HCT116 (cell line): ENCODE data around the gene GABRQ. TPM values are rescaled to one million over a fixed set of nuclear protein-coding genes. Genes with fewer than 3 reads are reported as not detected.

Experiments
- ATAC-seq: fragments of 200-7000 bp; cut with Tn5 transposase; 2 replicates; pipeline ENCODE4 v1.9.1; 2020; ENCODE audit warnings: mild to moderate bottlenecking, moderate library complexity
- BruUV-seq: library from RNA; stranded (reverse); fragments of 400-500 nt; replicated peaks from 2 replicates; lab custom pipeline; 2021; lab: Mats Ljungman, UMichigan
- CTCF ChIA-PET: fragments of 300-600 bp; sonication (Branson Sonifier 250); formaldehyde crosslinking; loops from one replicate; lab custom pipeline; 2021; ENCODE audit warnings: antibody characterized with exemption; lab: Charles Lee
- POLR2A ChIA-PET: fragments of 300-600, 350-600 bp; sonication (Branson Sonifier 250); formaldehyde crosslinking; loops from one replicate; lab custom pipeline; 2021; ENCODE audit warnings: antibody characterized with exemption; lab: Charles Lee
- RAD21 ChIA-PET, 2 experiments: fragments of 300-600 bp; sonication (Branson Sonifier 250); formaldehyde crosslinking; loops; one replicate each; lab custom pipeline; 2023; ENCODE audit warnings: low total read pairs in 2 of 2; ENCODE audit not compliant: uncharacterized antibody in 2 of 2, unreplicated experiment in 2 of 2, low non-redundant PET in 1 of 2; lab: Charles Lee
- DNase-seq: peaks from one replicate; pipeline ENCODE4 v3.0.0-alpha.2; 2010; ENCODE audit warnings: low read depth, low spot score
- H2AFZ ChIP-seq: fragments of 200-600 bp; shearing (Covaris generic), sonication (generic); 2 replicates; pipeline ENCODE4 v1.6.1; 2017; ENCODE audit warnings: low read depth, mixed run types, mixed read lengths, antibody characterized with exemption, low read length; ENCODE audit not compliant: poor library complexity, severe bottlenecking
- H3K27ac ChIP-seq: 2 replicates; pipeline ENCODE4 v1.5.1; 2012; ENCODE audit warnings: low read depth, low read length
- H3K27me3 ChIP-seq: fragments of 200-600 bp; sonication (generic); 2 replicates; pipeline ENCODE4 v1.6.1; 2016; ENCODE audit warnings: mixed run types, low read length, mixed read lengths; ENCODE audit not compliant: insufficient read depth
- H3K36me3 ChIP-seq, 2 experiments: fragments of 200-500 bp in 1 of 2; fragments of 200-600 bp in 1 of 2; sonication (Bioruptor generic) in 1 of 2; sonication (generic) in 1 of 2; 2 replicates each; pipeline versions ENCODE4 v1.5.1 to v1.6.1; 2014 to 2016; ENCODE audit warnings: low read length in 2 of 2, inconsistent platforms in 1 of 2, mixed read lengths in 1 of 2, mixed run types in 1 of 2; ENCODE audit not compliant: insufficient read depth in 2 of 2, control insufficient read depth in 1 of 2
- H3K4me1 ChIP-seq, 2 experiments: fragments of 200-600 bp in 1 of 2; sonication (generic) in 1 of 2; 2 replicates each; pipeline versions ENCODE4 v1.5.1 to v1.6.1; 2012 to 2017; ENCODE audit warnings: low read length in 2 of 2, inconsistent platforms in 1 of 2, mild to moderate bottlenecking in 1 of 2, mixed read lengths in 1 of 2, mixed run types in 1 of 2, moderate library complexity in 1 of 2; ENCODE audit not compliant: insufficient read depth in 2 of 2, control insufficient read depth in 1 of 2
- H3K4me2 ChIP-seq: fragments of 200-600 bp; sonication (generic); 2 replicates; pipeline ENCODE4 v1.6.1; 2017; ENCODE audit warnings: mixed run types, low read length, mixed read lengths
- H3K4me3 ChIP-seq, 2 experiments: fragments of 200-600 bp in 1 of 2; sonication (generic) in 1 of 2; replicated peaks in 1 of 2; 2 replicates each; pipeline ENCODE4 v1.5.1; 2011 to 2016; ENCODE audit warnings: low read length in 2 of 2, control low read depth in 1 of 2, low read depth in 1 of 2, mild to moderate bottlenecking in 1 of 2, mixed read lengths in 1 of 2, mixed run types in 1 of 2
- H3K79me2 ChIP-seq: fragments of 200-600 bp; sonication (generic); 2 replicates; pipeline ENCODE4 v1.6.1; 2017; ENCODE audit warnings: mild to moderate bottlenecking, mixed run types, low read length, moderate library complexity, mixed read lengths; ENCODE audit not compliant: insufficient read depth
- H3K9ac ChIP-seq: fragments of 200-600 bp; sonication (generic); 2 replicates; pipeline ENCODE4 v1.6.1; 2016; ENCODE audit warnings: low read length, mixed read lengths
- H3K9me2 ChIP-seq: fragments of 200-600 bp; sonication (generic), shearing (Covaris generic); 2 replicates; pipeline ENCODE4 v1.6.1; 2017; ENCODE audit warnings: mixed run types, mild to moderate bottlenecking, moderate library complexity; ENCODE audit not compliant: insufficient read depth
- H3K9me3 ChIP-seq, 2 experiments: fragments of 200-500 bp in 1 of 2; fragments of 200-600 bp in 1 of 2; sonication (Bioruptor generic) in 1 of 2; sonication (generic) in 1 of 2; 2 replicates each; pipeline ENCODE4 v1.6.1; 2014 to 2017; ENCODE audit warnings: low read length in 2 of 2, mixed read lengths in 2 of 2, inconsistent platforms in 1 of 2, low read depth in 1 of 2, mild to moderate bottlenecking in 1 of 2, mixed run types in 1 of 2, moderate library complexity in 1 of 2; ENCODE audit not compliant: control insufficient read depth in 1 of 2, insufficient read depth in 1 of 2
- H4K20me1 ChIP-seq: fragments of 200-600 bp; sonication (generic), shearing (Covaris generic); 2 replicates; pipeline ENCODE4 v1.6.1; 2017; ENCODE audit warnings: mixed run types, mild to moderate bottlenecking, moderate library complexity; ENCODE audit not compliant: insufficient read depth
- CBX3 ChIP-seq: IDR thresholded peaks from 2 replicates; pipeline ENCODE4 v1.6.1; 2012; ENCODE audit warnings: low read depth
- CEBPB ChIP-seq: IDR thresholded peaks from 2 replicates; pipeline ENCODE4 v1.6.1; 2012; ENCODE audit warnings: low read depth
- EGR1 ChIP-seq: IDR thresholded peaks from 2 replicates; pipeline ENCODE4 v1.6.1; 2012; ENCODE audit warnings: low read depth
- ELF1 ChIP-seq: IDR thresholded peaks from 2 replicates; pipeline ENCODE4 v1.6.1; 2012; ENCODE audit warnings: low read depth, borderline replicate concordance
- EZH2 ChIP-seq: fragments of 200-600 bp; sonication (generic); IDR thresholded peaks from 2 replicates; pipeline ENCODE4 v1.6.1; 2017; ENCODE audit warnings: antibody characterized with exemption, mixed run types
- EZH2phosphoT487 ChIP-seq: fragments of 200-600 bp; IDR thresholded peaks from 2 replicates; pipeline ENCODE4 v1.6.1; 2018; ENCODE audit warnings: antibody characterized with exemption, borderline replicate concordance
- FOSL1 ChIP-seq: IDR thresholded peaks from 2 replicates; pipeline ENCODE4 v1.6.1; 2012; ENCODE audit warnings: low read depth
- JUND ChIP-seq: IDR thresholded peaks from 2 replicates; pipeline ENCODE4 v1.6.1; 2012
- POLR2AphosphoS5 ChIP-seq: IDR thresholded peaks from 2 replicates; pipeline ENCODE4 v1.6.1; 2011; ENCODE audit warnings: mild to moderate bottlenecking, low read depth, low read length, moderate library complexity
- RAD21 ChIP-seq: IDR thresholded peaks from 2 replicates; pipeline ENCODE4 v1.6.1; 2012; ENCODE audit warnings: low read depth, mild to moderate bottlenecking
- SP1 ChIP-seq: IDR thresholded peaks from 2 replicates; pipeline ENCODE4 v1.6.1; 2012; ENCODE audit warnings: low read depth
- SRF ChIP-seq: IDR thresholded peaks from 2 replicates; pipeline ENCODE4 v1.6.1; 2012; ENCODE audit warnings: low read depth
- TCF7L2 ChIP-seq: IDR thresholded peaks from 2 replicates; pipeline ENCODE4 v1.7.0; 2011; ENCODE audit warnings: borderline replicate concordance, inconsistent platforms; ENCODE audit not compliant: insufficient read depth, insufficient read length; ENCODE audit errors: extremely low read depth
- YY1 ChIP-seq: IDR thresholded peaks from 2 replicates; pipeline ENCODE4 v1.6.1; 2011; ENCODE audit warnings: low read length, low read depth, moderate library complexity, mild to moderate bottlenecking; ENCODE audit not compliant: insufficient replicate concordance; ENCODE audit errors: extremely low read depth
- ZFX ChIP-seq: fragments of 450-650 bp; IDR thresholded peaks from 2 replicates; pipeline ENCODE4 v1.6.1; 2017
- ZNF274 ChIP-seq: fragments of 200-500 bp; sonication (Bioruptor generic); IDR thresholded peaks from 2 replicates; pipeline ENCODE4 v1.6.1; 2014; ENCODE audit warnings: mild to moderate bottlenecking, low read depth, low read length, inconsistent platforms
- intact Hi-C: fragments of 100-400 bp; cut with micrococcal nuclease; formaldehyde crosslinking; loops from 2 replicates; pipeline ENCODE4 v1.10.0; 2022
- total RNA-seq: library from RNA; stranded (reverse); gene quantifications from one replicate; pipeline ENCODE4 v1.2.1, GENCODE V29; 2021; ENCODE audit not compliant: unreplicated experiment
- TF ChIP-seq, protein P1 (sequence below): IDR thresholded peaks from 2 replicates; pipeline ENCODE4 v1.6.1; 2011; ENCODE audit warnings: mild to moderate bottlenecking, low read length, moderate library complexity; ENCODE audit not compliant: insufficient replicate concordance; ENCODE audit errors: extremely low read depth
- TF ChIP-seq, protein P2 (sequence below): IDR thresholded peaks from 2 replicates; pipeline ENCODE4 v1.6.1; 2012

The GABRQ gene
- total RNA-seq, 1 experiment from 2014 or later: 4.2 TPM

DNA sequence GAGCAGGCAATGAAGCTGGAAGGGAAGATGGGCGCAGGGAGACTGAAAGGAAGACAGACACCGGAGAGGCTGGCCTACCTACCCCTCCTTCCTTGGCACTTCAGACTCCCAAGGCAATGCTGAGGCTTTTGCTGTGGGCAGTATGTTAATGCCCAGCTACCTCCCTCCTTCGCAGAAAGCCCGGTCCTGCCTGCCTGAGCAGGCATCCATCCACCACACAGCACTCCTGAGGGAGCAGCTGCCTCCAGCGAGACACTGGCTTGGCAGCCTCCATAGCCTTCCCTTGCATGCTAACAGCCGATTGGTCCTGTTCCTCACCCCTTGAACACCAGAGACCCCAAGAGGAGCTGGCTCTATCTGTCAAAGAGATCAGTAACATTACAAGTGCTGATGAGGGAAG lies 14.4 kb downstream of the GABRQ start:
- no peak for ATAC-seq
- H3K9ac ChIP-seq: no peak overlapping the region
- no peaks in the 10 kb centered on the region for H3K9me3 ChIP-seq
- no peaks in the 10 kb centered on the region for H3K79me2 ChIP-seq
- no peaks in the 10 kb centered on the region for H3K36me3 ChIP-seq
- no peaks in the 10 kb centered on the region for H3K27me3 ChIP-seq
- H3K4me3 ChIP-seq: no peak overlapping the region
- CTCF ChIA-PET: no interaction called here
- H3K4me1 ChIP-seq: no peaks in the 10 kb centered on the region
- no peak overlapping the region for H2AFZ ChIP-seq
- TF ChIP-seq POLR2AphosphoS5 (no peak), FOSL1 (no peak), YY1 (no peak), EGR1 (no peak), ZNF274 (no peak), CBX3 (no peak), TCF7L2 (no peak), JUND (no peak), SP1 (no peak), SRF (no peak), RAD21 (no peak), ELF1 (no peak), ZFX (no peak), CEBPB (no peak), EZH2 (no peak), EZH2phosphoT487 (no peak)
- TF ChIP-seq, protein P1, sequence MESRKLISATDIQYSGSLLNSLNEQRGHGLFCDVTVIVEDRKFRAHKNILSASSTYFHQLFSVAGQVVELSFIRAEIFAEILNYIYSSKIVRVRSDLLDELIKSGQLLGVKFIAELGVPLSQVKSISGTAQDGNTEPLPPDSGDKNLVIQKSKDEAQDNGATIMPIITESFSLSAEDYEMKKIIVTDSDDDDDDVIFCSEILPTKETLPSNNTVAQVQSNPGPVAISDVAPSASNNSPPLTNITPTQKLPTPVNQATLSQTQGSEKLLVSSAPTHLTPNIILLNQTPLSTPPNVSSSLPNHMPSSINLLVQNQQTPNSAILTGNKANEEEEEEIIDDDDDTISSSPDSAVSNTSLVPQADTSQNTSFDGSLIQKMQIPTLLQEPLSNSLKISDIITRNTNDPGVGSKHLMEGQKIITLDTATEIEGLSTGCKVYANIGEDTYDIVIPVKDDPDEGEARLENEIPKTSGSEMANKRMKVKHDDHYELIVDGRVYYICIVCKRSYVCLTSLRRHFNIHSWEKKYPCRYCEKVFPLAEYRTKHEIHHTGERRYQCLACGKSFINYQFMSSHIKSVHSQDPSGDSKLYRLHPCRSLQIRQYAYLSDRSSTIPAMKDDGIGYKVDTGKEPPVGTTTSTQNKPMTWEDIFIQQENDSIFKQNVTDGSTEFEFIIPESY: no peak
- TF ChIP-seq, protein P2, sequence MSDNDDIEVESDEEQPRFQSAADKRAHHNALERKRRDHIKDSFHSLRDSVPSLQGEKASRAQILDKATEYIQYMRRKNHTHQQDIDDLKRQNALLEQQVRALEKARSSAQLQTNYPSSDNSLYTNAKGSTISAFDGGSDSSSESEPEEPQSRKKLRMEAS: no peak
- H3K9me2 ChIP-seq: no peaks in the 10 kb centered on the region
- H3K27ac ChIP-seq: no peak overlapping the region
- intact Hi-C loops: no loop called here
- POLR2A ChIA-PET: no interaction called here
- RAD21 ChIA-PET: no interaction called here
- H3K4me2 ChIP-seq: no peak overlapping the region
- H4K20me1 ChIP-seq: no peaks in the 10 kb centered on the region
- no TSS peak for BruUV-seq
- no peak for DNase-seq
